Left ventricle myocardium inferior (tissue), 1 donor: ENCODE data around the gene PTBP1. TPM values are rescaled to one million over a fixed set of nuclear protein-coding genes. Genes with fewer than 3 reads are reported as not detected.
A peak's percentile ranks its signal among the peaks of the same experiment; 100 is the strongest.

Experiments used
- DNase-seq: peaks from one replicate; pipeline ENCODE4 v3.0.0-alpha.2; 2020
- H3K27ac ChIP-seq: fragments of 200-600 bp; replicated peaks from 2 replicates; pipeline ENCODE4 v1.8.0; 2021
- H3K27me3 ChIP-seq: fragments of 200-600 bp; 2 replicates; pipeline ENCODE4 v1.8.0; 2021; ENCODE audit warnings: low read depth
- H3K36me3 ChIP-seq: fragments of 200-600 bp; 2 replicates; pipeline ENCODE4 v1.8.0; 2021
- H3K4me1 ChIP-seq: fragments of 200-600 bp; 2 replicates; pipeline ENCODE4 v1.8.0; 2021
- H3K4me3 ChIP-seq: fragments of 200-600 bp; 2 replicates; pipeline ENCODE4 v1.8.0; 2021; ENCODE audit warnings: mild to moderate bottlenecking, moderate library complexity
- H3K9me3 ChIP-seq: fragments of 200-600 bp; replicated peaks from 2 replicates; pipeline ENCODE4 v1.8.0; 2021
- CTCF ChIP-seq: fragments of 200-600 bp; IDR thresholded peaks from 2 replicates; pipeline ENCODE4 v1.8.0; 2021; ENCODE audit warnings: antibody characterized with exemption, mild to moderate bottlenecking, borderline replicate concordance
- intact Hi-C: fragments of 100-400 bp; cut with micrococcal nuclease; formaldehyde crosslinking; loops from one replicate; pipeline ENCODE4 v1.11.0; 2022
- total RNA-seq: library from RNA; stranded (reverse); fragmentation: NEBNext Ultra II Directional; extraction: Animal tissue kit (Norgen Biotek cat#: 25700); gene quantifications from one replicate; pipeline ENCODE4 v1.2.1, GENCODE V29; 2021
- donor health status: DM: no; HTN: yes; CAD: no; lungs with severe emphysema.

The PTBP1 gene
- total RNA-seq, 1 donor from 2014 or later, result 55.6 TPM

GRCh38 chr19:798415-799075 lies 1.3 kb downstream of the PTBP1 start:
- TF ChIP-seq CTCF, result no peak
- intact Hi-C loops, result no loop called here
- Histone ChIP-seq H3K4me3 (peak overlapping the region; percentile 77), H3K27ac (peak overlapping the region; percentile 100), H3K9me3 (no peaks in the 10 kb centered on the region), H3K36me3 (peaks cover 13% of the 10 kb centered on the region), H3K27me3 (no peaks in the 10 kb centered on the region), H3K4me1 (peaks cover 71% of the 10 kb centered on the region)
- DNase-seq, result no peak

GRCh38 chr19:799076-799881 lies 2.0 kb downstream of the PTBP1 start:
- Histone ChIP-seq H3K4me1 (peaks cover 79% of the 10 kb centered on the region), H3K9me3 (no peaks in the 10 kb centered on the region), H3K27me3 (no peaks in the 10 kb centered on the region), H3K4me3 (peak overlapping the region; percentile 77), H3K36me3 (peaks cover 21% of the 10 kb centered on the region), H3K27ac (peak overlapping the region; percentile 100)
- TF ChIP-seq CTCF, result no peak
- intact Hi-C loops, result no loop called here
- DNase-seq, result no peak

GRCh38 chr19:800360-801029 lies 3.2 kb downstream of the PTBP1 start:
- no peaks in the 10 kb centered on the region for H3K9me3 ChIP-seq
- intact Hi-C loops, result no loop called here
- H3K36me3 ChIP-seq, result peaks cover 33% of the 10 kb centered on the region
- no peak for TF ChIP-seq CTCF
- H3K4me3 ChIP-seq, result peak overlapping the region; percentile 77
- peak overlapping the region; percentile 100 for H3K27ac ChIP-seq
- peaks cover 88% of the 10 kb centered on the region for H3K4me1 ChIP-seq
- no peaks in the 10 kb centered on the region for H3K27me3 ChIP-seq
- DNase-seq, result no peak

GRCh38 chr19:801030-801860 lies 4.0 kb downstream of the PTBP1 start:
- peaks cover 88% of the 10 kb centered on the region for H3K4me1 ChIP-seq
- peak; percentile 88 for DNase-seq
- H3K9me3 ChIP-seq, result no peaks in the 10 kb centered on the region
- peak overlapping the region; percentile 100 for H3K27ac ChIP-seq
- no peaks in the 10 kb centered on the region for H3K27me3 ChIP-seq
- TF ChIP-seq CTCF, result no peak
- peak overlapping the region; percentile 77 for H3K4me3 ChIP-seq
- intact Hi-C loops, result no loop called here
- H3K36me3 ChIP-seq, result peaks cover 40% of the 10 kb centered on the region
